HUDEP-2 (cell line): ENCODE measurements around the gene CDH3.

Experiments
- DNase-seq, 76 experiments: peaks; one replicate each; lab custom pipeline; 2025; ENCODE audit not compliant: unreplicated experiment in 76 of 76; lab: John Stamatoyannopoulos, UW

Gene CDH3

DNA sequence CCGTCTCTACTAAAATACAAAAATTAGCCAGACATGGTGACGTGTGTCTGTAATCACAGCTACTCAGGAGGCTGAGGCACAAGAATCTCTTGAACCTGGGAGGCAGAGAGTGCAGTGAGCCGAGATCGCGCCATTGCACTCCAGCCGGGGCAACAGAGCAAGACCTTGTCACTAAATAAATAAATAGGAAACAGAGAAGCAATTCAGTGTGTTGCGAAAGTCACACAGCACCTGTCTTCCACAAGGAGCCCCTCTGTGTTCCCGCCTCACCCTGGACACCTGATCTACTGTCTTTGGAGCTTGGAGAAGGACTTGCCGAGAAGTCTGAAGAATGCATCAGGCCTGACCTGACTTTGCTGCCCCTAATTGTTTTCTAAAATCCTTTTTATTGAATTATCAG, 88.5 kb downstream of the CDH3 start:
- no peak for DNase-seq

DNA sequence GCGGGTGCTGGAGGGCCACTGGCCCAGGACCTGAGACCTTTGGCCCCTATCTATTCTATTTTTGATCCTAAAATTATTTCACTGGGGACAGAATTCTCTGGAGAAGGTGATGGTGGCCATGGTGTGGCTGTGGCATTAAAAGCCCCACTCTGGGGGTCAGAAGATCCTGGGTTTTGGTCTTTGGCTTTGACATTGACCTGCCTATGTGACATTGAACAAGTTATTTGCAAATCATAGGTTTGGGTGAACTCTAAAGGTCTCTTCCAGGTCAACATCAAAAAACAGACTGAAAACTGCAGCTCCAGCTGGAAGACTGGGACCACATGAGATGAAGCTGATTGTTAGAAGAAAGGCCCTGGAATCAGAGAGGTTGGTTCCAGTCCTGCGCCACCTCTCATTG, 89.7 kb downstream of the CDH3 start:
- no peak for DNase-seq

DNA sequence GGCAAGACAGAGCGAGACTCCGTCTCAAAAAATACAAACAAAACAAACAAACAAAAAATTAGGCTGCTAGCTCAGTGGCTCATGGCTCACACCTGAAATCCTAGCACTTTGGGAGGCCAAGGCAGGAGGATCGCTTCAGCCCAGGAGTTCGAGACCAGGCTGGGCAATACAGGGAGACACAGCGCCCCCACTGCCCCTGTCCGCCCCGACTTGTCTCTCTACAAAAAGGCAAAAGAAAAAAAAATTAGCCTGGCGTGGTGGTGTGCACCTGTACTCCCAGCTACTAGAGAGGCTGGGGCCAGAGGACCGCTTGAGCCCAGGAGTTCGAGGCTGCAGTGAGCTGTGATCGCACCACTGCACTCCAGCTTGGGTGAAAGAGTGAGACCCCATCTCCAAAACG, 91.5 kb downstream of the CDH3 start:
- DNase-seq = no peak

DNA sequence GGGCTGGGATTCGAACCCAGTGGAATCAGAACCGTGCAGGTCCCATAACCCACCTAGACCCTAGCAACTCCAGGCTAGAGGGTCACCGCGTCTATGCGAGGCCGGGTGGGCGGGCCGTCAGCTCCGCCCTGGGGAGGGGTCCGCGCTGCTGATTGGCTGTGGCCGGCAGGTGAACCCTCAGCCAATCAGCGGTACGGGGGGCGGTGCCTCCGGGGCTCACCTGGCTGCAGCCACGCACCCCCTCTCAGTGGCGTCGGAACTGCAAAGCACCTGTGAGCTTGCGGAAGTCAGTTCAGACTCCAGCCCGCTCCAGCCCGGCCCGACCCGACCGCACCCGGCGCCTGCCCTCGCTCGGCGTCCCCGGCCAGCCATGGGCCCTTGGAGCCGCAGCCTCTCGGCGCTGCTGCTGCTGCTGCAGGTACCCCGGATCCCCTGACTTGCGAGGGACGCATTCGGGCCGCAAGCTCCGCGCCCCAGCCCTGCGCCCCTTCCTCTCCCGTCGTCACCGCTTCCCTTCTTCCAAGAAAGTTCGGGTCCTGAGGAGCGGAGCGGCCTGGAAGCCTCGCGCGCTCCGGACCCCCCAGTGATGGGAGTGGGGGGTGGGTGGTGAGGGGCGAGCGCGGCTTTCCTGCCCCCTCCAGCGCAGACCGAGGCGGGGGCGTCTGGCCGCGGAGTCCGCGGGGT, 92.1 kb downstream of the CDH3 start, which contains the start of gene CDH1:
CDH1 (plus strand) TSS at position 247 of the 684 bp plus-strand sequence; CDS start at position 371, 124 bp downstream.
- peak in 31 of 76 experiments; percentile 9 to 49 (median 24) for DNase-seq

DNA sequence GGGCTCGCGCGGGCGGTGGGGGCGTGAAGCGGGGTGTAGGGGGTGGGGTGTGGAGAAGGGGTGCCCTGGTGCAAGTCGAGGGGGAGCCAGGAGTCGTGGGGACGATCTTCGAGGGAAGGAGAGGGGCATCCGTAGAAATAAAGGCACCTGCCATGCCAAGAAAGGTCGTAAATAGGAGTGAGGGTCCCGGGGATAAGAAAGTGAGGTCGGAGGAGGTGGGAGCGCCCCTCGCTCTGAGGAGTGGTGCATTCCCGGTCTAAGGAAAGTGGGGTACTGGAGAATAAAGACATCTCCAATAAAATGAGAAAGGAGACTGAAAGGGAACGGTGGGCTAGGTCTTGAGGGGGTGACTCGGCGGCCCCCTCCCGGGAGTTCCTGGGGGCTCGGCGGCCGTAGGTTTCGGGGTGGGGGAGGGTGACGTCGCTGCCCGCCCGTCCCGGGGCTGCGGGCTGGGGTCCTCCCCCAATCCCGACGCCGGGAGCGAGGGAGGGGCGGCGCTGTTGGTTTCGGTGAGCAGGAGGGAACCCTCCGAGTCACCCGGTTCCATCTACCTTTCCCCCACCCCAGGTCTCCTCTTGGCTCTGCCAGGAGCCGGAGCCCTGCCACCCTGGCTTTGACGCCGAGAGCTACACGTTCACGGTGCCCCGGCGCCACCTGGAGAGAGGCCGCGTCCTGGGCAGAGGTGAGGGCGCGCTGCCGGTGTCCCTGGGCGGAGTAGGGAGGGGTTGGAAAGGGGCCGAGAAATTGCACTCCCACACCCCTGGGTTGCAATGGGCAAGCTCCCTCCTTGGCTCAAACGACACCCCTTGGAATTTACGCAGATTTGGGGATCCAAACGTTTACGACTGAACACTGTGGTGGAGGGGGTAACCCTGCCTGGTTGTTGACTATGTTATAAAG, 92.9 kb downstream of the CDH3 start:
- peak in 52 of 76 experiments; percentile 11 to 68 (median 36) for DNase-seq

DNA sequence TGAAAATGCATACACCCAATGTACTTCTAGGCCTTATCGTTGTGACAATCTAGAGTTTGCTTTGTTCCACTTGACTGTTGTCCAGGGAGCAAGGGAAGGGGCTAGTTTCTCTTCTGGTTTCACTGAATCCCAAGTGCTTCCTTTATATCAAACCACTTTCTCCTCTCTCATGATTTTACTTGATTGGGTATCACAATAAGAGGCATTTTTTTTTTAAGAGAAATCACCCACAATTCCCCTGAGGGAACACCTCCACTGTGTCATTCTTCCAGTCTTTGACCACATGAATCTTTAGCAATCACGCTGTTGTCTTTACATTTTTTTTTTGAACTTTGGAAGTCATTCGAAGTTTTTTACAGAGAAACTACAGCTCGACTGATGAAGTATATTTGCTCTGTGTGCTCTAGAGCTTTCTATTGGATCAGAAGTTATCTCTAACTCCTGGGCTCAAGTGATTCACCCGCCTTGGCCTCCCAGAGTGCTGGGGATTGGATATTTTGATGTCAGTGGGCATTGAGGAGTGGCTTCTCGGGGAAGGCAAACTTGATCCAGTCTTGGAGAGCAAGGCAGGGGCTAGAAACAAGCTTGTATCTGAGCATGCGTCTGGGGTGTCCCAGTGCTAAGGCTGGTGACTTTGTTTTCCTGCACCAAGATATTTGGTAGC, 95.0 kb downstream of the CDH3 start:
- peak in 8 of 76 experiments; percentile 8 to 43 (median 14) for DNase-seq

DNA sequence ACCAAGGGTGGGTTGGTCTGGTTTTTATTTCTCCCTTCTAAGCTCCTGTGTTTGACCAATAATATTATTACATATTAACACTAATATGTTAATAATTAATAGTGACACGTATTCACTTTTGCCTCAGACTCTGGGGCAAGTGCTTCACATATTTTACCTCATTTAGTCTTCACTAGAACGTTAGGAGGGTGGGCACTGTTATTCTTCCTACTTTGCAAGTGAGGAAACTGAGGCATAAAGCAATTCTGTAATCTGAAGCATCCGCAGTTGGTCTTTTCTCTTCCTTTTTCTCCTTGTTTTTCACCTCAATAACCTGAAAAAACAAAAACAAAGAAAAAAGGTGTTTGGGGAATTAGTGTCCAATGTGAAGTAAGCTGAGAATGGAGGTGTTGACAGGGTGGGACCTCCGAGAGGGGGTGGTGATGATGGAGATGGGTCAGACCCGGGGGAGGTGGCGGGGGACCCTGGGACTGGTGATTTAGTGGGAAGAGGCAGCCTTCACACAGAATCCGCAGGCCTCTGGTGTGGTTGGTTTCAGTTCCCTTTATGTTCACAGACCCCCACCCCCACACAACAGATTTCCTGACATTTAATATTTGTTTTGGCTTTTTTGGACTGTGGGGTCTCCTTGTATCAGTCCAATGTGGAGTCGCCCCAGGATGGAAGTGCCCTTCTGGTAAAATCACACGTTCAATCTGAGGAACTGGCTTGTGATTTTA, 95.7 kb downstream of the CDH3 start:
- DNase-seq = no peak

DNA sequence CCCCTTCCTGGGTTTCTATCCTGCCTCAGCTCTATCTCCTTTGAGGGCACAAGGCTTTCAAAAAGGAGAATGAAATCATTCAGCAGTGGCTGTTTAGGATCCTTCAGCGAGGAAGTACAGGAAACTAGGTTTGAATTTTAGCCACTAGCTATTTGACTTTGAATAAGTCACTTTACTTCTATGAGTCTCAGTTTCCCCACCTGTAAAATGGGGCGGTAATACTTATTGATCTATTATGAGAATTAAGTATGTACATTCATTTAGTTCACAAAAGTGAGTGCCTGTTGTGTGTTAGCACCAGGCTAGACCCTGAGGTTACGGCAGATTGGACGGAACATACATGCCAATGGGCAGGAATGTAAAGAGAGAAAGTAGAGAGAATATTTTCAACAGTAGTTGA, 98.6 kb downstream of the CDH3 start:
- no peak for DNase-seq

DNA sequence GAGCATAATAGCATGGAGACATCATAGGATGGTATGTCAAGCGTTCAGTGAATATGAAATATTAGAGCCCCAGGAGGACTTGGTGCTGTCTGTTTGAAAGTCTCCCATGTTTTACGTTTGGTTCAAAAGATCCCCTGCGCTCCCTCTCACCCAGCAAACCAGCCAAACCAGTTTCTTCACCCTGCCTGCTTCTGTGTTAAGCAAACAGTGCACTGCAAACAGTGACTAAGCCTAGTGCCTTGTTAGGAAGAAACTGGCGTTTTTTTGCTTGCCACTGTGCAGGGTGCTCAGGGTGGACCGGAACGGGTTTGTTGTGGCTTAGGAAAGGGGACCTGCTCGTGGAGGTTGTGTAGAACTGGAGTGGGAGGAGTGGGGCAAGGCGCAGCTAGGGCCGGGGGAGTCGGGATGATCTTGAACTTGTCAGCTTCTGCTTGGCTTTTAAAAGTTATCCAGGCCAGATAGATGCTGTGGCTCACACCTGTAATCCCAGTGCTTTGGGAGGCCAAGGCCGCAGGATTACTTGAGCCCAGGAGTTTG, 99.7 kb downstream of the CDH3 start:
- DNase-seq = no peak

DNA sequence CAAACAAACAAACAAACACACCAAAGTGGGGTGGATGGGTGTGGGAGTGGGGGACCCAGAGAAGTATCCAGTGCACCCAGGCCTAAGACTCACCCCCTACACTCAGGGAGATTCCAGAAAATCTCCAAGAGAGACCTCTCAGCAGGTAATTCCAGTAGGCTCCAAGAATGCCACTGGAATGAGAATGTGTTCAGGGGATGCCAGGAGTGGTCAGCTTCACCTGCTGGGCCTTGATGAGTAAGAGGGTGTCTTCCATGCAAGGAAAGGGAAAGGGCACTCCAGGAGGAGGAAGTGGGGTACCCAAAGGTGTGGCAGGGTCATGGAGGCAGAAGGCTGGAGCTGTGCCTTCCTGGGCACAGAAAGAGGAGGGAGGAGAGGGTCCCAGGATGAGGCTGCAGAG, 101.8 kb downstream of the CDH3 start:
- DNase-seq = no peak

DNA sequence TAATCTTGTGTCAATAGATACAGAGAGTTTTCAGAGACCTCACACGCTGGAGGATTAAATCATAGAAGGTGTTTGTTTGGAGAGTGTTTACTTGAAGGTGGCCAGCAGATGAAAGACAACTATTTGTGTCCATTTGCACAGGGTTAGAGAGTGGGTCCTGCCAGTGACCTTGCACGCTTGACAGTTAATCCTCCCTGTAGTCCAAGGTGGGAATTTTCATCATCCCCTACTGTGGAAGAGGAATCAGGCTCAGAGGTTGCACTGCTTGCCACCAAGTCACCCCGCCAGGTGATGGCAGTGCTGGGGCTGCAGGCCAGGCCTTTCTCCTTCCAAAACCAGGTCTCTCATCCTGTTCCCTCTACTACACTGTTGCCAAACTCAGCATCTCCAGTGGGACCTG, 104.3 kb downstream of the CDH3 start:
- peak in 9 of 76 experiments; percentile 6 to 16 (median 15) for DNase-seq
